Smooth muscle cell (in vitro differentiated cells): ENCODE data around the gene AKAP6. TPM values are rescaled to one million over a fixed set of nuclear protein-coding genes. Genes with fewer than 3 reads are reported as not detected.
"Not testable (repeated sequence)": the region's sequence is repeated elsewhere in the genome, so short reads cannot be mapped to it uniquely, and the experiment has no call there.

Experiments
- DNase-seq: peaks from one replicate; lab custom pipeline; 2025; ENCODE audit not compliant: unreplicated experiment; lab: John Stamatoyannopoulos, UW
- H2AFZ ChIP-seq: fragments of 200-600 bp; sonication (generic); 2 replicates; pipeline ENCODE4 v1.6.0; 2016; ENCODE audit warnings: antibody characterized with exemption, low read depth, mild to moderate bottlenecking
- H3F3A ChIP-seq: fragments of 200-600 bp; sonication (generic); 2 replicates; pipeline ENCODE4 v1.6.0; 2017; ENCODE audit warnings: antibody characterized with exemption, low read depth
- H3K27ac ChIP-seq: fragments of 200-600 bp; sonication (generic); 2 replicates; pipeline ENCODE4 v1.5.1; 2016; ENCODE audit warnings: low read depth, mild to moderate bottlenecking
- H3K27me3 ChIP-seq: fragments of 200-600 bp; sonication (generic); 2 replicates; pipeline ENCODE4 v1.6.1; 2016; ENCODE audit warnings: low read depth, mild to moderate bottlenecking
- H3K36me3 ChIP-seq: fragments of 200-600 bp; sonication (generic); 2 replicates; pipeline ENCODE4 v1.5.1; 2016; ENCODE audit warnings: low read depth
- H3K4me1 ChIP-seq: fragments of 200-600 bp; sonication (generic); 2 replicates; pipeline ENCODE4 v1.5.1; 2016; ENCODE audit warnings: low read depth
- H3K4me2 ChIP-seq: fragments of 200-600 bp; sonication (generic); 2 replicates; pipeline ENCODE4 v1.6.0; 2016; ENCODE audit warnings: mild to moderate bottlenecking
- H3K4me3 ChIP-seq: fragments of 200-600 bp; sonication (generic); 2 replicates; pipeline ENCODE4 v1.5.1; 2016; ENCODE audit warnings: mild to moderate bottlenecking
- H3K79me2 ChIP-seq: fragments of 200-600 bp; sonication (generic); 2 replicates; pipeline ENCODE4 v1.6.0; 2016; ENCODE audit warnings: low read depth, mild to moderate bottlenecking
- H3K9ac ChIP-seq: fragments of 200-600 bp; sonication (generic); 2 replicates; pipeline ENCODE4 v1.6.0; 2016; ENCODE audit warnings: low read depth
- H3K9me3 ChIP-seq: fragments of 200-600 bp; sonication (generic); replicated peaks from 2 replicates; pipeline ENCODE4 v1.5.1; 2016; ENCODE audit warnings: low read depth
- H4K20me1 ChIP-seq: fragments of 200-600 bp; sonication (generic); 2 replicates; pipeline ENCODE4 v1.6.0; 2016; ENCODE audit warnings: low read depth
- CTCF ChIP-seq: fragments of 200-600 bp; sonication (generic); IDR thresholded peaks from 2 replicates; pipeline ENCODE4 v1.5.1; 2017; ENCODE audit warnings: borderline replicate concordance, mild to moderate bottlenecking, antibody characterized with exemption; ENCODE audit not compliant: insufficient read depth, poor library complexity, severe bottlenecking
- WGBS: methylation state at CpG from one replicate; pipeline ENCODE4 v1.1.7; 2016; ENCODE audit warnings: low lambda C conversion rate; 5-methylcytosine and 5-hydroxymethylcytosine counted together
- polyA plus RNA-seq: library from polyadenylated mRNA; unstranded; fragments of >200 nt; fragmentation: Nextera tagmentation; extraction: Ambion mirVana; gene quantifications from 2 replicates; pipeline ENCODE4 v1.2.1, GENCODE V29; 2016
- total RNA-seq: library from RNA; depleted of rRNA; stranded (reverse); fragments of >200 nt; gene quantifications from 2 replicates; pipeline ENCODE4 v1.2.3, GENCODE V29; 2014

Gene AKAP6
- total and polyA plus RNA-seq, 2 experiments from 2014 or later: 1.3 to 6.4 TPM

GRCh38 chr14:32460267-32460666, 131.2 kb downstream of the AKAP6 start:
- no peak for DNase-seq
- Histone ChIP-seq H4K20me1 (no peaks in the 10 kb centered on the region), H3K4me1 (peaks cover 14% of the 10 kb centered on the region), H3K27me3 (no peaks in the 10 kb centered on the region), H3K9me3 (no peaks in the 10 kb centered on the region), H3K79me2 (no peaks in the 10 kb centered on the region), H3K4me2 (no peak overlapping the region), H2AFZ (no peak overlapping the region), H3K9ac (no peak overlapping the region), H3K4me3 (no peak overlapping the region), H3F3A (peaks cover 18% of the 10 kb centered on the region), H3K27ac (no peak overlapping the region), H3K36me3 (no peaks in the 10 kb centered on the region)
- no peak for TF ChIP-seq CTCF
- WGBS: 87% methylated on average over 4 of the region's 4 CpGs

- not testable (repeated sequence) for H3K9me3 ChIP-seq, DNase-seq, H3K4me3 ChIP-seq, H2AFZ ChIP-seq, H3K4me2 ChIP-seq, H3K36me3 ChIP-seq, H3K79me2 ChIP-seq, H3K27me3 ChIP-seq, H3K27ac ChIP-seq, H4K20me1 ChIP-seq, H3K9ac ChIP-seq
- H3F3A ChIP-seq: peaks cover 12% of the 10 kb centered on the region
- 95% methylated on average over 4 of the region's 4 CpGs for whole genome bisulfite sequencing
- H3K4me1 ChIP-seq: peaks cover 14% of the 10 kb centered on the region
These were observed 133.5 kb downstream of the AKAP6 start for GRCh38 chr14:32462553-32462952.

- peaks cover 18% of the 10 kb centered on the region for H3K4me1 ChIP-seq
- H2AFZ ChIP-seq: no peak overlapping the region
- peak overlapping the region; percentile 74 for H3K27ac ChIP-seq
- WGBS: 3% methylated on average over 2 of the region's 2 CpGs
- DNase-seq: no peak
- no peaks in the 10 kb centered on the region for H3K27me3 ChIP-seq
- H3K79me2 ChIP-seq: no peaks in the 10 kb centered on the region
- peaks cover 24% of the 10 kb centered on the region for H3F3A ChIP-seq
- peak overlapping the region; percentile 10 for H3K4me2 ChIP-seq
- no peak for TF ChIP-seq CTCF
- H3K36me3 ChIP-seq: no peaks in the 10 kb centered on the region
- no peak overlapping the region for H3K9ac ChIP-seq
- H3K4me3 ChIP-seq: no peak overlapping the region
- no peaks in the 10 kb centered on the region for H4K20me1 ChIP-seq
- no peaks in the 10 kb centered on the region for H3K9me3 ChIP-seq
These were observed 139.9 kb downstream of the AKAP6 start for GRCh38 chr14:32468955-32469354.

GRCh38 chr14:32469388-32470160, 140.5 kb downstream of the AKAP6 start:
- Histone ChIP-seq H3K79me2 (no peaks in the 10 kb centered on the region), H3K9ac (no peak overlapping the region)

More at GRCh38 chr14:32469388-32470160, 140.5 kb downstream of the AKAP6 start:
- Histone ChIP-seq H3K4me3 (no peak overlapping the region), H4K20me1 (no peaks in the 10 kb centered on the region), H3K4me1 (peaks cover 18% of the 10 kb centered on the region), H3K36me3 (no peaks in the 10 kb centered on the region), H3F3A (peaks cover 24% of the 10 kb centered on the region), H3K9me3 (no peaks in the 10 kb centered on the region), H2AFZ (no peak overlapping the region), H3K27me3 (no peaks in the 10 kb centered on the region), H3K4me2 (peak overlapping the region; percentile 10), H3K27ac (peak overlapping the region; percentile 74)
- no peak for DNase-seq
- peak; percentile 77 for TF ChIP-seq CTCF
- 27% methylated on average over 5 of the region's 5 CpGs for WGBS
